ENCODE results near the gene NAA15.
"Not testable (repeated sequence)": the region's sequence is repeated elsewhere in the genome, so short reads cannot be mapped to it uniquely, and the experiment has no call there.

The NAA15 gene

DNA sequence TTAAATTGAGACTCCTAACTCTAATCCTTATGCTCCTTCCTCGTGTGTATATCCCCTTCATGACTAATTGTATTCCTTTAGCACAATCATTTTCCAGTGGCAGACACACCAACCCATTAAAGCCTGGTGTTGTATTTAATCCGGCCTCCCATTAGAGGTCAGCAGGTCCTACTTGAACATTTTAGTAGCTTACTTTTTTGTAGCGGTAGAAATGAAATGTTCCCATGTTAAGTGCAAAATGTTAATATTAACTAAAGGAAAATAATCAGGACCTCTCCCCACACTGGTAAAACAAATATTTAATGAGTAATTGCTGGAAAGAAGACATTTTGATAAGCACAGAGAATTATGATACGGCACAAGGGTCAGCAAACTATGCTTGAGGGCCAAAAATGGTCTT lies 156.0 kb downstream of the NAA15 start:
- H3K4me3 ChIP-seq (replicated peaks; ENCODE audit: low read depth, low read length): no peak overlapping the region
- TF ChIP-seq, protein P1, sequence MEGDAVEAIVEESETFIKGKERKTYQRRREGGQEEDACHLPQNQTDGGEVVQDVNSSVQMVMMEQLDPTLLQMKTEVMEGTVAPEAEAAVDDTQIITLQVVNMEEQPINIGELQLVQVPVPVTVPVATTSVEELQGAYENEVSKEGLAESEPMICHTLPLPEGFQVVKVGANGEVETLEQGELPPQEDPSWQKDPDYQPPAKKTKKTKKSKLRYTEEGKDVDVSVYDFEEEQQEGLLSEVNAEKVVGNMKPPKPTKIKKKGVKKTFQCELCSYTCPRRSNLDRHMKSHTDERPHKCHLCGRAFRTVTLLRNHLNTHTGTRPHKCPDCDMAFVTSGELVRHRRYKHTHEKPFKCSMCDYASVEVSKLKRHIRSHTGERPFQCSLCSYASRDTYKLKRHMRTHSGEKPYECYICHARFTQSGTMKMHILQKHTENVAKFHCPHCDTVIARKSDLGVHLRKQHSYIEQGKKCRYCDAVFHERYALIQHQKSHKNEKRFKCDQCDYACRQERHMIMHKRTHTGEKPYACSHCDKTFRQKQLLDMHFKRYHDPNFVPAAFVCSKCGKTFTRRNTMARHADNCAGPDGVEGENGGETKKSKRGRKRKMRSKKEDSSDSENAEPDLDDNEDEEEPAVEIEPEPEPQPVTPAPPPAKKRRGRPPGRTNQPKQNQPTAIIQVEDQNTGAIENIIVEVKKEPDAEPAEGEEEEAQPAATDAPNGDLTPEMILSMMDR (IDR thresholded peaks at IDR 0.05; ENCODE audit: low read length, missing control alignments): no peak
- DNase-seq (ENCODE audit: low read depth): no peak

DNA sequence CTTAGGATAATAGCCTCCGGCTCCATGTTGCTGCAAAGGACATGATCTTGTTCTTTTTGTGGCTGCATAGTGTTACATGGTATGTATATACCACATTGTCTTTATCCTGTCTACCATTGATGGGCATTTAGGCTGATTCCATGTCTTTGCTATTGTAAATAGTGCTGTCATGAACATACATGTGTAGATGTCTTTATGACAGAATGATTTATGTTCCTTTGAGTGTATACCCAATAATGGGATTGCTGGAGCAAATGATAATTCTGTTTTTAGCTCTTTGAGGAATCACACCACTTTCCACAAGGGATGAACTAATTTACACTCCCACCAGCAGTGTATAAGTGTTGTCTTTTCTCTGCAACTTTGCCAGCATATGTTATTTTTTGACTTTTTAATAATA lies 157.2 kb downstream of the NAA15 start:
- H3K4me3 ChIP-seq (replicated peaks; ENCODE audit: low read depth, low read length): no peak overlapping the region
- DNase-seq (ENCODE audit: low read depth): no peak
- TF ChIP-seq, protein P1 (IDR thresholded peaks at IDR 0.05; ENCODE audit: low read length, missing control alignments): no peak

DNA sequence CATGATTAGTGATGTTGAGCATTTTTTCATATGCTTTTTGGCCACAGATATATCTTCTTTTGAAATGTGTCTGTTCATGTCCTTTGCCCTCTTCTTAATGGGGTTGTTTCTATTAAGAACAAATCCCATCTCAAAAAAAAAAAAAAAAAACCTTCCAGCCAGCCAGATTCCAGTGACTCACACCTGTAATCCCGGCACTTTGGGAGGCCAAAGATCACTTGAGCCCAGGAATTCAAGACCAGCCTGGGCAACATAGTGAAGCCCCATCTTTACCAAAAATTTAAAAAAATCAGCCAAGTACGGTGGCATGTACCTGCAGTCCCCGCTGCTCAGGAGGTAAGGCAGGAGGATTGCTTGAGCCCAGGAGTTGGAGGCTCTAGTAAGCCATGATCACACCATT lies 157.7 kb downstream of the NAA15 start:
- DNase-seq (ENCODE audit: low read depth): no peak
- TF ChIP-seq, protein P1 (IDR thresholded peaks at IDR 0.05; ENCODE audit: low read length, missing control alignments): no peak
- no peak overlapping the region for H3K4me3 ChIP-seq (replicated peaks; ENCODE audit: low read depth, low read length)

DNA sequence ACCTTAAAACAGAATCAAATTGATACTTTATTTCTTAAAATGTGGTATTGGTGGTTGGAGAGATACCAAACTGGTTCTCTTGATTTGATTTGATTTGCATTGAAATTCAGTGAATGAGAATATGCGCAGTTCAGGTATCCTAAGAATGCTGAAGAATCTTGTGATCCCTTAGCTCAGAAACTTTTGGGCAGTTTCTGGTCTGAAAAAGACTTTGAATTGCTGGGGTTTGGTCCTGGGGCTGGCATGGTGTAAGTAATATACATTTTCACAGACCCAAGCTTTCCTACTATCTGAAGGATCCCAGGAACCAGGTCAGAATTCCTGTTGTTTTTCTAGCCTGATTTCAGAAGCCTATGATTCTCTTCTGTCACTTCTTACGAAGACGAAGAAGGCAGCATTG lies 159.3 kb downstream of the NAA15 start:
- no peak for DNase-seq (ENCODE audit: low read depth)
- no peak overlapping the region for H3K4me3 ChIP-seq (replicated peaks; ENCODE audit: low read depth, low read length)
- TF ChIP-seq, protein P1 (IDR thresholded peaks at IDR 0.05; ENCODE audit: low read length, missing control alignments): no peak

DNA sequence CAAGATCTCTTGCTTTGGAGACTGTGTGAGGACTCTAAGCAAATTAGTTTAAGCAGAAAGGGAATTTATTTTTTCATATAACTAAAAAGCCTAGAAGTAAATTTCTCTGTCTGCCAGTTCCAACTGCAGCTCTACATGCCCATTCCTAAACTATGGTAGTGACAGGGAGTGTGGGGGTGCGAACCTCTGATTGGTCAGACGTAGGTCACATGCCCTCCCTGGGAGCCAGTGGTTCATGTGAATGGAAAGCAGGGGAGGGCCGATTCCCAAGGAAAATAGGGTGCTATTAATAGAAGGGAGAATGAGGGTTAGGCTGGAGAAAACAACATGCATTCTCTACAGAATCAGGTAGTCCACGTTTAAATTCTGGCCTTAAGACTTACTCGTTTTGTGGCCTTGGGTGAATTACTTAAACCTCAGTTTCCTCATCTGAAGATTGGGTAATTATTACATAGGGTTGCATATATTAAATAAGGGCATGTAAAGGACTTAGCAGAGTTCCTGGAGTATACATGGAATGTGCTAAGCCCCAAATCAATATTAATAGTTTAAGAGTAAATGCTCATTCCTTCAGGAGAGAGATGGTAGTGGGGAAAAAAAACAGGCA lies 159.8 kb downstream of the NAA15 start:
- TF ChIP-seq, protein P1 (IDR thresholded peaks at IDR 0.05; ENCODE audit: low read length, missing control alignments): no peak
- DNase-seq (ENCODE audit: low read depth): no peak
- no peak overlapping the region for H3K4me3 ChIP-seq (replicated peaks; ENCODE audit: low read depth, low read length)

DNA sequence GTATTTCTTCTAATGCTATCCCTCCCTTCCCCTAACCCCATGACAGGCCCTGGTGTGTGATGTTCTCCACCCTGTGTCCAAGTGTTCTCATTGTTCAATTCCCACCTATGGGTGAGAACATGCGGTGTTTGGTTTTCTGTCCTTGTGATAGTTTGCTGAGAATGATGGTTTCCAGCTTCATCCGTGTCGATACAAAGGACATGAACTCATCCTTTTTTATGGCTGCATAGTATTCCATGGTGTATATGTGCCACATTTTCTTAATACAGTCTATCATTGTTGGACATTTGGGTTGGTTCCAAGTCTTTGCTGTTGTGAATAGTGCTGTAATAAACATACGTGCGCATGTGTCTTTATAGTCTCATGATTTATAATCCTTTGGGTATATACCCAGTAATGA lies 163.2 kb downstream of the NAA15 start:
- H3K4me3 ChIP-seq (replicated peaks; ENCODE audit: low read depth, low read length); DNase-seq (ENCODE audit: low read depth): not testable (repeated sequence)

DNA sequence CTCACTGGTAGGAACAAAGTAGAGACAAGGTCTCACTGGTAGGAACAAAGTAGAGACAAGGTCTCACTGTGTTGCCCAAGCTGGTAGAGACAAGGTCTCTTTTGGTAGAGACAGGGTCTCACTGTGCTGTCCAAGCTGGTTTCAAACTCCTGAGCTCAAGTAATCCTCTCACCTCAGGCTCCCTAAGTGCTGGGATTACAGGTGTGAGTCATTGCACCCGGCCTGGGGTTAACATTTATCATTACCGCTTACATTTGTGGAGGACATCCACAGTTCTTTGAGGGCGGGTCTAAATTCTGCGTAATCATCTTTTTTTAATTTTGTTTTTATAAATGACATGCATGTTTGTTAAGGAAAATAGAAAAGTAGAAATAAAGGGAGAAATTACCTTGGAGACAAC lies 164.6 kb downstream of the NAA15 start:
- TF ChIP-seq, protein P1 (IDR thresholded peaks at IDR 0.05; ENCODE audit: low read length, missing control alignments): no peak
- no peak for DNase-seq (ENCODE audit: low read depth)
- no peak overlapping the region for H3K4me3 ChIP-seq (replicated peaks; ENCODE audit: low read depth, low read length)

DNA sequence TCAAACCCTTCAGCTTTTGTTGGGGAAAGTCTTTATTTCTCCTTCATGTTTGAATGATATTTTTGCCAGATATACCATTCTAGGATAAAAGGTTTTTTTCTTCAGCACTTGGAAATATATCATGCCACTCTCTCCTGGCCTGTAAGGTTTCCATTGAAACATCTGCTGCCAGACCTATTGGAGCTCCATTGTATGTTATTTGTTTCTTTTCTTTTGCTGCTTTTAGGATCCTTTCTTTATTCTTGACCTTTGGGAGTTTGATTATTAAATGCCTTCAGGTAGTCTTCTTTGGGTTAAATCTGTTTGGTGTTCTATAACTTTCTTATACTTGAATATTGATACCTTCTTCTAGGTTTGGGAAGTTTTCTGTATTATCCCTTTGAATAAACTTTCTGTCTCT lies 167.5 kb downstream of the NAA15 start:
- not testable (repeated sequence) for H3K4me3 ChIP-seq (replicated peaks; ENCODE audit: low read depth, low read length)

More for the DNA sequence above, 167.5 kb downstream of the NAA15 start:
- not testable (repeated sequence) for DNase-seq (ENCODE audit: low read depth)

Data from fibroblast of pulmonary artery (primary cell).